SHP77 (cell line): Measurements from ENCODE around the gene SERPIND1.
A peak's percentile ranks its signal among the peaks of the same experiment; 100 is the strongest.
"Not testable (repeated sequence)": the region's sequence is repeated elsewhere in the genome, so short reads cannot be mapped to it uniquely, and the experiment has no call there.

Experiments
- DNase-seq, 2 experiments: peaks; one replicate each; lab custom pipeline; 2025; lab: John Stamatoyannopoulos, UW

SERPIND1 gene

DNA sequence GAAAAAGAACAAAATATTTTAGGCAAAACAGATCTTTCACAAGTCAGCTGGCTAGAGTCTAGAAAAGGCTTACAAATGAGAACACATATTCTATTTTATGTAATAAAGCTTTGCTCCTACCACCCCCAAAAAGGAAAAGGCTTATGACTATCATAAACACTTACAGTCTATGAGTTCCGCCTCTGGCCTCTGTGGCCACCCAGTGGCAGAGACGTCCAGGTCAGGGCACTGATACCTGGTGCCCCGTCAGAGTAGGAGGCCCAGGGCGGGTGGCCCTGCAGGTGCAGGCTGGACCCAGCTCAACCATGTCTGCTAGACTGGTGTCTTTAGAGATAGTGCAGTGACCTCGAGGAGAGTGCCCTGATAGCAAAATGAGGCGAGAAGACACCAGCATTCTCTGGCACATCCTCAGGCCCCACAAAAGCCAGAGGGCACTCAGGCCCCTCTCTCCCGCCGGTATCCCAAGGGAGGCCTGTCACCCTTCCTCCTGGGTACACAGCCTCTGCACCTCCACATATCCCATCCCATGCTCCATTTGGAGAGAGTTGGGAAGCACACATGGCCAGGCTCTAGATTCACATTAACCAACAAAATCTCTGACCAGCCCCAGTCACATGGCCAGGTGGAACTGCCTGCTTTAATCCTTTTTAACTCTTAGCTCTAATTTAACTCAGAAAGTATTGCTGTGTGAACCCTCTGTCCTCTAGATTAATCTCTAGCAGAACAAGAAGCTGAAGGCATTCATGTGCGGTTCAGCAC, 27.3 kb upstream of the SERPIND1 start:
- DNase-seq, result no peak

DNA sequence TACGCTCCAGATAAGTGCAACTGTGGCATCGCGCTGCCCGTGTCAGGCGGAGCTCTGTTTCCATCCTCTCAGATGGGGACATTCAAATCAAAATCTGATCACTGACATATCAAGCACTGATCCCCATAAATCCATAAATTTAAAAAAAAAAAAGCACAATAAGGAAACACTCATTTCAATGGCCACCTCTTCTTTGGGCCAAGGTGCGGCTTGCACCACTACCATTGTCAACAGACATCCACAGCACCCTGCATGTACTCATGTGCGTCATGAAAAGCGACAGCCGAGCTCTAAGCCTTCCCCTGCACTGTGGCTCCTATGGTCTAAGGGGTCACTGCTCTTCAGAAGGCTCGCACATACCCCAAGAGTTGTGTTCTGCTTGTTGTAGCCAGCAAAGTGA, 26.7 kb upstream of the SERPIND1 start:
- DNase-seq, result no peak

DNA sequence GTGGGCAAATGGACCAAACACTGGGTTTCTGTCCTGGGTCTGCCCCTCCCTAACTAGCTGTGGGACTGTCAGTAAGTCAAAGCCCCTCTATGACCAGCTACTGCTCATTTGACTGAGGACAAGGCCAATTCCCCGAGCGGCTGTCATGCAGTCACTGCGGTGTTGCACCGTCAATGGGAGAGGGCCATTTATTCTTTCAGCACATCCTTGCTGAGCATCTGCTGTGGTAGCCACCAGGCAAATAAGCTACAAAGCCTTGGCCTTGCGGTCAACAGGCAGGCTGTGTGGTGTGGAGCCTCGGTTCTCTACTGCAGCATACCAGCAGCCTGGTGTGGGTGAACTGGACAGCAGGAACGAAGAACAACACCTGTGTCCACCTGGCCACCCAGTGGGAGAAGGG, 25.8 kb upstream of the SERPIND1 start:
- DNase-seq, result no peak

DNA sequence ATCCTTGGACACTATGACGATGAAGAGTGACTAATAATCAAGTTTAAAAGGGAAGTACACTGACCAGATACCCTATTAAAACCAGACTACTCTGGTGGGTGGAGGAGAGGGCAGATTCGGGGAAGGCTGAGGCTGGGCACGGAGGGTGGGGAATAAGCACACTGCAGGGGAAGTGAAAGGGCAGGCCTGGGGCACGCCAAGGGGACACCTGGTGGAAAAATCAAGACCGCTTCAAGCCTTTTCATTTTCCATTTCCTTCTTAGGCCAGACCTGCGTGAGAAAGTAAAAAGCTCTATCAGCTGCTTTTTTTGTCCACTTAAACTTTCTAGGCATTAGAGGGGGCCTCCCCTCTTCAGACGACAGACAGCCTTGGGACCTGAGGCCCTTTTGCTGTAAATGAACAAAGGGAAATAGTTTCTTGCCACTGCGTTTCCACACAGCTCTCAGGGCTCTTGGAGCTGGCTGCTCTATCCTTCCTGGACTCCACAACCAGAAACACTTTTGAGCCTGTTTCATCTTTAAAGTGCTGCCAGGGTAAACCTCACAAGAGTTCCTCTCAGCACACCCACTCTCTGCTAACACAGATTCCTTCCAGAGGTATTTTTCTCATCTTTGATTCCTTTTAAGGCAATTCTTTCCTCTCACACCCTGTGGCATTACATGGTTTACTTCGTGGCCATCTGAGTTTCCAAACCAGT, 25.0 kb upstream of the SERPIND1 start:
- DNase-seq, result no peak

DNA sequence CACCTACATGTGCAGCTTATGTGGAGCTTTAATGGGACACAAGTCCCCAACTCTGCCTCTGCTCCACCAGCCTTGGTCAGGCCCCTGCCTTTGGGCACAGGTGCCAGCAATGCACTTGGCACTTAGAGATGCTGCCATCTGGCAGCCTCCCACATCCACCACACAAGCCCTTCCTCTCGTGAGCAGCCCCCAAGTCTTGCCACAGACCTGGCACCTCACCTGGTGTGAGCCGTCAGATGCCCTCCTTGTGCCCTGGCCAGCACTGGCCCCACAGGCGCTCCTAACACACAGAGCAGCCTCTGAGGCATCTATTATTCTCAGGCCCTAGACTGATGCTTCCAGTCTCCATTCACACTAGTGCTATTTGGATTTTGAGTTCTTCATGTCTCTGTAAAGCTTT, 24.5 kb upstream of the SERPIND1 start:
- DNase-seq, result no peak

DNA sequence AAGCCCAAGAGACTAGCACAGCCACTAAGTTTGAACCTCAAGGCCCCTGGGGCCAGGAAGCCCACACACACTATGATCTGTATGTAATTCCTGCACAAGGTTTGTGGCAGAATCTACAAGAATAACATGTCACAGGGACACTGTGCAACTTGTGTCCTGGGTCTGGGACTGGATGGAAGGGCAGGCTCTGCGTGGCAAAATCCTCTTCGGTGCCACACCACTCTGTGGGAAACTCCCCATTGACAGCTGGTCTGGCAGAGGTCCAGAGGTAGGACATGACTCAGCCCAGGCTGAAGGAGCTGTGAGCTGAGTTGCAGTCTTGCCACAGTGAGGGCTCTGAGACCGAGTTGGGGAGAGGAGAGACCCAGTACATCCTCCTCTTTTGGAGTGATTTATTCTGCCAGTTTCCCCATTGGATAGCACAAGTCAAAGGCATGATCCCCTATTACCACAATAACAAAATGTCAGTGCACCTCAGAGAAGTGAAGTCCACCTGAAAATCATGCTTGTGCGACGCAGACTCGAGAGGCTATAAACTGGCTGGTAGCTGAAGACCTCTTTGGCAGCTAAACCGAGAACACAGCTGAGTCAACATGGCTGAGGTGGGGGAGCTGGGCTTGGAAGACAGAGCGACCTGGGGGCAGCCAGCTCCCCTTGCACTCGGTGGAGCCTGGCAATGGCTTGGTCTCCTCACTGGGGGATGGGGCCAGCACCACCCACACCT, 23.3 kb upstream of the SERPIND1 start:
- DNase-seq, result peak; percentile 74 to 80

DNA sequence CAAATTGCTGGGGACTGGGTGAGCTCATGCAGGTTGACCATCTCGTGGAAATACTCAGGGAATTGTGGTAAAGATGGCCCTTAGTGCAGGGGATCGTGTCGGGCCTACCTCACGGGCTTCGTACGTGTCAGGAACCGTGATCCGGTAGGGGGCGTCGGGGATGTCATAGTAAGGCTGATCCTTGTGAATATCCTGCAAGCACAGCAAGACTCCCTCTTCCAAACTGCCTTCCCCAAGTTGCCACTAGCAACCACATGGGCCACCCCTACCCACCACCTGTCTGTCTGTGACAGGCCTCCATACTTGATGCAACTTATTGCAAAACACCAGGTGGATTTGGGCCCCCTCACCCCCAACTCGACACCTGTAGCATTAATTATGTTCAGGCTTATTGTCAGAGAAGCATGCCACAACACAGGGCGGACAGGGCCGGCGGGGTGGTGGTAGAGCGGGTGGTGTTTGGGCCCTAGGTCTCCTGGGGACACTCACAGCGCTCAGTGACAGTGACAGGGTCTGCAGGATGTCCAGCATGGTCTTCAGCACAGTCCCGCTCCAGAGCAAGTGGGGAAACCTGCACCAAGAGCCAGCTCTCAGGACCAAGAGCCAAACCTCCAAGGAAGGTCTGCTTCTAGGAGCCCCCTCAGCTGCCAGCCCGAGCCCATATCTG, 22.6 kb upstream of the SERPIND1 start:
- DNase-seq, result peak; percentile 80 to 87

DNA sequence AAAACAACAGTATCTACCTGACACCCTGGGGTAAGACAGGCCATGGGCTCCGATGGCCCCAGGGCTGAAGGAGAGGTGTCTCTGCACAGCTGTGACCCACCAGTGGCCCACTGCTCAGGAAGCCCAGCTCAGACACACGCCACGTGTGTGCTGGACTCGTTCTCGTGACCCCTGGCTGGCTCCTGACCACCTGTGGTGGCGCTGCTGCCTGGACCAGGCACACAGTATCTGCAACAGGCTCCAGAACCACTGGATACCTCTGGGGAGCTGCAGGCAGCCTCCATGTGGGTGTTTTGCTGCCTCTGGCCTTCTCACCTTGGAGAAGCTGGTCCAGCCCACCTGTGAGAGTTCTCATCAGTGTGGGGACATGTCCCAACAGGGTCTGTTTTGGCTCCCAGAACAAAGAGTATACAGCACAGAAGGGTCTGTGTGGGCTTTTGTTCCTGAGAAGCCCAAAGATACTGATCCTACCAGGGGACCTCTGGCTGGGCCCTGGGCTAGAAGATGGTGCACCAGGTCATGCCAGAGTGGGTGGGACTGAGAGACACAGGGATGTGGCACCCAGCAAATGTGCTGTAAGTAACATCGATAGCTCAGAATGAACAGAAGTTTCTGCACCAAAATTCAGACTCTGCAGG, 21.7 kb upstream of the SERPIND1 start:
- no peak for DNase-seq

DNA sequence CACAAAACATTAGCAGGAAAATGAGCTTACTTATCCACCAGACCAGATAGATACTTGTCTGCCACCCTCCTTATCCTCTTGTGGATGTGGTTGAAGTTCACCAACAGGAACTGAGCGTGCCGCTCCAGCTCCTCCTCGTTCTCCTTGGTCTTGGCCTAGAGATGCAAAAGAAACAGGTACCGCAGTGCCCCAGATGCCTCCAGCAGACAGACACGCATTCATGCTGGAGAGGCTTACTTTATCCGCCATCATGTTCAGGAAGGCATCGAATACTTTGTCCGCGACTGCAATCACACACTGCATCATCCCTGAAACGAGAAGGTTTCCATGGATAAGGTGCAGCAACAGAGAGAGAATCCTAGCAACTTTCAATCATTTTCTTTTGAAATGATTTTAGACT, 21.0 kb upstream of the SERPIND1 start:
- no peak for DNase-seq

DNA sequence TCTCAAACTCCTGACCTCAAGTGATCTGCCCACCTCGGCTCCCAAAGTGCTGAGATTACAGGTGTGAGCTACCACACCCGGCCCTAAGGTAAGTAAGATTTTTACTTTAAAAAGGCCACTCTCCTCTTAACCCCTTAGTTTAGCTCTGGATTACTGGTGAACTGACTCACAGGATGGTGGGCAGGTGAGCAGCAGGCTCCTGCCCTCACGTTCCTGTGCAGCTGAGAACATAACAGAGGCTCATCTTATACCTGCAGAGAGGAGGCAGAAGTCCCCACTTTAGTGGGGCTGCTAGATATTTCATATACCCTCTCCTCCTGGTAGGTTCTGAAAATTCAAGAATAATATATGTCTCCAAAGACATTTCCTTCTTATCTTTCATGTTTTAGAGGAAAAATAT, 17.1 kb upstream of the SERPIND1 start:
- DNase-seq, result no peak

DNA sequence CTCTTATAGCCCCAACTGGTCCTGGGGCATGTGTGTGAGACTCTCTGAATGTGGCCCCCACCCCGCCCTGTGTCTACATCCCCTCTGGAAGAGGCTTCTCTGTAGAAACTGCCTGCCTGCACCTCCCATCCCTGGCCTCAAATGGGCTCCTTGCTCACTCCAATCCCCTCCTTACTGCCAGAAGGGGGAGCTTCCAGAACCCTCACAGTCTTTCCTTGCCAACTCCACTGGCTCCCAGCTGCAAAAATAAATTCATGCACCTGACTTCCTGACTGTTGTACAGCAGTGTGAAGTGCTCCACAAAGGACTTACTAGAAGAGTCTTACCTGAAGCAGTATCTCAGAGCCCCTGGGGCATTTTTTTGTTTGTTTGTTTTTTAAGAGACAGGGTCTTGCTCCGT, 15.2 kb upstream of the SERPIND1 start:
- DNase-seq, result peak in 1 of 2 experiments; percentile 37

DNA sequence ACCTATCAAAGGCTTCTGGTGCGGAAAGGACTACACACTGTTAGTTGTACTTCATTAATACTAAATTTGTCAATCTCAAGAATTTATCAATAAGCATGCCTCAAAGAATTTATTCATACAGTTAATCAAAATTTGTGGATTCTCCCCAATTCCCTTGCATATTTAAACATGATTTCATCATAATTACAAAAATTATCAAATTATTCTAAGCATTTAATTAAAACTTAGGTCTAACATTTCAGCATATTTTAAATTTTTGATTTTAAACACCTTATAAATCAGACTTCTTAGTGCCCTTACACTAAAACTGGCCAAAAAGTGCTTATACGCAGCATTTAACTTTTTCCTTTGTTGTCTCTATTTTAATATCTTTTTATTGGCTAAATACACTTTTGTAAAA, 13.8 kb upstream of the SERPIND1 start:
- DNase-seq, result no peak

DNA sequence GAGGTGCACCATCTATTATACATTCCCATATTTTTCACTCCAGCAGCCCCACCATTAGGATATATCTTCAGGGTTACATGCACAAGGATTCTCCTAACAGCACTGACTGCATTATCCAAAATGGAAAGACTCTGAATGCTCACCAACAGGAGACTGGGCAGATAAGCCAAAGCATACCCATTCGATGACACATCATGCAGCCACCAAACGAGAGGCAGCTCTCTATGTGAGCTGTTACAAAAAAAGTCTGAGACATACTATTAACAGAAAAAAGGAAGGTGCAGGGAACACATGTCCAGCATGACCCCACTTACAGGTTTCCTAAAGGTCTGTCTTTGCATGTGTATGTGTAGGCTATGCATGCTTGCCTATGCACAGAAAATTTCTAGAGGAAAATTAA, 12.4 kb upstream of the SERPIND1 start:
- no peak for DNase-seq

DNA sequence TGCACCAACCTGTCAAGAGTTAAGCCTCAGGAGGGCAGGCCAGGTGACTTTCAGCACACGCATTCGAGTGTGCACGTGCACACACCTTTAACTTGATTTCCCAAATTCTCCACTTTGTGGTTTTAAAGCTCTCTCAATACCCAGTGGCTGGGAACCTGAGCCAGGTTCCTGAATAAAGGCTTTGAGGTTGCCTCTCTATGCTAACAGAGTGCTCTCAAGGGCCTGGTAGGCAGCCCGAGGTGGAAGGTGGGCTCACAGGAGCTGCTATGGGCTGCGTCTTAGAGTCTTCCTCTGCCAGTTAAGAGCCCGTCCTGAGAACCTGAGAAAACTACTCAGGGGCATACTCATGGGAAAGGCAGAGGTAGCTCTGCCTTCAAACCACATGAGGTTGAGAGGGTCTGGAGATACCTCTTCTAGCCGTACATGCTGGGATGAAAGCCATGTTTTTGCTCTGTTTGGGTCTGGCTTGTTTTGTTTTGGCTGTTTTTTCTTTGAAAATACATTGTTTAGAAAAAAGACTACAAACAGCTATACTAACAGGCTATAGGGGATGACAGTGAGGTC, 11.6 kb upstream of the SERPIND1 start:
- DNase-seq, result no peak

DNA sequence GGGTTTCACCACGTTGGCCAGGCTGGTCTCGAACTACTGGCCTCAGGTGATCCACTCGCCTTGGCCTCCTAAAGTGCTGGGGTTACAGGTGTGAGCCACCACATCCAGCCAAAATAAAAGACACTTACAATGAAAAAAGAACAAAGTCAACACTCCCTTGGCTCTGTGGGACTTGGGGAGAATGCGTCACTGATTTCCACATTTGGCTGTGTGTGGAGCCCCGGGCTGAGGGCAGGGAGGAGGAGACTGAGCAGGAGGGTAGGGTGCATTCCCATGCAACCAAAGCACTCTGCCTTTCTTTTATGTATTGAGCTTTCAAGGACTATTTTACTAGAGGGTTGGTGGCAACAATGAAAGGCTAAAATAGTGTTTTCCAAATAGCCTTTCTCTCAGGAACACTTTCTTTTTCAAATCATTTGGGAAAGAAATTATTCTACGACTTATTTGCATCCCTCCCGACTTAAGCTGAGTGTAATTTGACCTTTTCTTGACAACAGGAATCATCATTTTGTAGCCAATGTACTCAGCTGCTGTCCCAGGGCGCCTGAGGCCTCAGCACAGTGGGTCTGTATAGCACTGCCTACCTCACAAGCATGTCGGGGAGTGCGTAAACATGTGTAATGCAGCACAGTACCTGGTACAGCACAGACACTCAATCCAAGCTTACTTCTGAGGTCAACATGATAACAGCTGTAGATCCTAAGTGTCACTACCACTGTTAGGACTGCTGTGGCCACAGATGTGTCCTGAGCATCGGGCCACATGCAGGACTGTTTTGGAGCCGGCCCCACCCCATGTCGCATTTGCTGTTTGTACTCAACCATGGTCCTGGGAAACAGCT, 10.1 kb upstream of the SERPIND1 start:
- no peak for DNase-seq

DNA sequence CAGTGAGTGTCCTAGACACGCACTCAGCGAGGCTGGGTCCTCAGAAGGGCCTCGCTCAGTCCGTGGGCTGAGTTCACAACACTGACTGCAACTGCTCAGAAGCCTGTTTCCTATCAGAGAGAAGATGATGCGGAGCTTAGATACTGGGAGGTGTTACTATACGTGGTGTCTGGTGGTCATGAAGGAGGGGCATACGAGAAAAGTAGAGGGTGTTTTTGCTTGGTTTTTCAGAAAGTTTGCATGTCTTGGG, 9.5 kb upstream of the SERPIND1 start:
- no peak for DNase-seq

DNA sequence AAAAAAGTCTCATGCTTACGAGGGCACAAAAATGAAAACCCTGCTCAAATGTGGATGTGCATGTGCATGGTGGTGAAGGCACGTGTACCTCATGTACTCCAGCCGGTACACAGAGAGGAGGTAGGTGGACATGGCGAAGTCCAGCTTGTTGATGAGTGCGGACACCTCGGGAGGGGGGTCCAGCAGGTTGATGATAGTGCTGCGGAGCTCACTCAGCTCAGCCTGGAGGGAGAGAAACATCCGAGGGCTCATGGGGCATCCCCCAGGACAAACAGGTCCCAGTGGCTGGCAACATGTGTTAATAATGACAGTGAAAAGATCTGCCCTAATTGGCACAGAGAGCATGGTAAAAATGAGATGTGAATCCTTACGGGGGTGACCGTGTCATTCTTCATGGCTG, 9.2 kb upstream of the SERPIND1 start:
- DNase-seq, result no peak

DNA sequence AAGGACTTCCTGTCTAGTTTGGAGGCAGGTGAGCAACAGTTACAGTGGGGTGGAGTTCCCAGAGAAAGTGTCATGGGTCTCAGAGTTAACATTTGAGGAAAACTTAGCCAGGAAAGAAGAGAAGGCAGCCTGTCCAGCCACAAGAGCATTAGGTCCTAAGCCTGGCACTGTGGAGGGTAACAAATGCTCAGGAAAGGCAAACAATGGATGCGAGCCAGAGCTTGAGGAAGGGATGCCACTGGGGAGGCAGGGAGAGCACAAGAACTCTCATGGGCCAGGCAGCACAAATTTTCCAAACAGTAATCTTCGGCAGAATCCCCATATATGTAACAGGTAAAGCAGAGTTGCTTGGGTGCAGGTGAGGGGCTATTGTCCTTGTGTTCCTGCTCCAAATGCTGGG, 8.0 kb upstream of the SERPIND1 start:
- DNase-seq, result no peak

DNA sequence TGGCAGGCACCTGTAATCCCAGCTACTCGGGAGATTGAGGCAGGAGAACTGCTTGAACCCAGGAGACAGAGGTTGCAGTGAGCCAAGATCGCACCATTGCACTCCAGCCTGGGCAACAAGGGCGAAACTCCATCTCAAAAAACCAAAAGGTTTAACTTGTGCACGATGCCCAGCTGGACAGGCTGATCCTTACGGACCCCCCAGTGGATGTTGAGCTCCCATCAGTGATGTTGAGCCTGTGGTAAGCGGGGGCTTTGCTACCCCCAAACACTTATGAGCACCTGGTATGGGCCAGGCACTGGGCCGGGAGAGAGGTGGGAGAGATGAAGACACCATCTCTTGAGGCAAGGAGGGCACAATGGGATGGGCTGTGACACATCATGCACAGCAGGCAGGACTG, 7.4 kb upstream of the SERPIND1 start:
- no peak for DNase-seq

DNA sequence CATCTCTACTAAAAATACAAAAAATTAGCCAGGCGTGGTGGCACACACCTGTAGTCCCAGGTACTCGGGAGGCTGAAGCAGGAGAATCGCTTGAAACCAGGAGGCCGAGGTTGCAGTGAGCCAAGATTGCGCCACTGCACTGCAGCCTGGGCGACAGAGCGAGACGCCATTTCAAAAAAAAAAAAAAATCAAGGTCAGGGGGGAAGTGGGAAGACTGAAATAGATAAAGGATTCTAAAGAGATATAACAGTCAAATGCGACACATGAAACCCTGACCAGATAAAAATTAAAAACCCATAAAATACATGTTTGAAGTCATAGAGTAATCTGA, 4.5 kb upstream of the SERPIND1 start:
- not testable (repeated sequence) for DNase-seq

DNA sequence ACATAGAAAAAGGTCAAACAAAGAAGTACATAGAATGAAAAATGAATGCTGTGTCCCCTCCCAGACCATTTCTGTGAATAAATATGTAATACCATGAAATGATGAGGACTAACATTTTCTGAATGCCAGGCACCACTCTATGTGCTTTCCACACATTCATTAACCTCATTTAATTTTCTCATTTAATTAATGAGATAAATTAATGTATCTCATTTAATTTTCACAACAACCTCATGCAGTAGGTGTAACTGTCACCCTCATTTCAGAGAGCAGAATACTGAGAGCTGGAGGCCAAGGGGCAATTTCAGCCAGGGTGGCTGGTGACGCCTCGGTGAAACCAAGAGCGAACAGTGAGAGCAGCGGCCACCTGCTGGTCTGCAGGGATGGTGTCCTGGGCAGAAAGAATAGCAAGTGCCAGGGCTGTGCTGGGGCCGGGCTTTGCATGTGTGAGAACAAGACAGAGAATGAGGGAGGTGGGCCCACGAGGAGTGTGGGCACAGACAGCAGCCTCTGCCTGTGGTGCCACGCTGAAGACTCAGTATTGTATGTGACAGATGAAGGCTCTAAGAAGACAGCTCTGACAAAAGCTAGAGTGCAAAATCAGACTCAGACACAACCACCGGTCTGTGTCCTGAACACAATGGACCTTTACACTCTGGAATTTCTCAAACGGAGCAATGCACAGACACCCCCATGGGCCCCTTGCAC, 1.8 kb upstream of the SERPIND1 start:
- DNase-seq, result no peak
